Nephron (organoid): ENCODE data around the gene CXCL10.

ENCODE experiments used
- H3K27ac Mint-ChIP-seq, 3 experiments: 2 replicates each; pipeline ENCODE4 v1.8.0; 2020; ENCODE audit warnings: mixed read lengths in 3 of 3, mild to moderate bottlenecking in 2 of 3, moderate library complexity in 1 of 3
- H3K27me3 Mint-ChIP-seq: 2 replicates; pipeline ENCODE4 v1.8.0; 2021; ENCODE audit warnings: low read depth, mild to moderate bottlenecking, moderate library complexity, mixed read lengths
- H3K36me3 Mint-ChIP-seq: 2 replicates; pipeline ENCODE4 v1.8.0; 2020; ENCODE audit warnings: low read depth, mixed read lengths
- H3K4me1 Mint-ChIP-seq: 2 replicates; pipeline ENCODE4 v1.8.0; 2020; ENCODE audit warnings: mixed read lengths
- H3K4me3 Mint-ChIP-seq, 3 experiments: 2 replicates each; pipeline ENCODE4 v1.8.0; 2020; ENCODE audit warnings: mild to moderate bottlenecking in 3 of 3, mixed read lengths in 3 of 3, moderate library complexity in 2 of 3
- H3K9me3 Mint-ChIP-seq: 2 replicates; pipeline ENCODE4 v1.8.0; 2020; ENCODE audit warnings: mixed read lengths
- TF ChIP-seq, protein P1 (sequence below), 3 experiments: fragments of 200-600 bp; sonication (generic); IDR thresholded peaks; one replicate each; pipeline ENCODE4 v1.5.0; 2021; ENCODE audit warnings: antibody characterized with exemption in 3 of 3; ENCODE audit not compliant: unreplicated experiment in 3 of 3

The CXCL10 gene

DNA sequence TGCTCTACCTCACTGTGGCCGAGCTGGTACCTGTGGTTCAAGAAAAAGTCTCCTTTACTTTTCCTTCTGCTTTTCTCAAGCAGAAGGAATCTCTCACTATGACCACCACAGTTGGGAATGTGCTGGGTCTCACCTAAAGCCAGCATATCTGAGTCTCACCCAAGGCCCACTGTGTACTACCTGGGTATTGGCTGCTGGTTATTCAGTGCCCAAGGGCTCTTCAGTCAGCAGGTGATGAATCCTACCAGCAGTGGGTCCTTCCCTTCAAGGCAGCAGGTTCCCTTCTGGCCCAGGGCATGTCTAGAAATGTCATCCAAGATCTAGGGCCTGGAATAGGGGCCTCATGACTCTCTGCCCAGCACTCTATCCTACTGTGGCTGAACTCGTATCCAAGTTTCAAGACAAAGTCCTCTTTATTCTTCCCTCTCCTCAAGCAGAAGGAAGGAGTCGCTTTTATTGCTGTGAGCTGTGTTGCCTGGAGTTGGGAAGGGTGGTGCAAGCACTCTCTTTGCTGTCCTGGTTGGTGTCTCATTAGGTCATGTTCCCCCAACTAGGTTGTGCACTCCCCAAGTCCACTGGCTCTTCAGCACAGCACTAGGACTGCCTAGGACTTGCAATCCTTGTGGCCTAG, 6.1 kb downstream of the CXCL10 start:
- TF ChIP-seq, protein P1, sequence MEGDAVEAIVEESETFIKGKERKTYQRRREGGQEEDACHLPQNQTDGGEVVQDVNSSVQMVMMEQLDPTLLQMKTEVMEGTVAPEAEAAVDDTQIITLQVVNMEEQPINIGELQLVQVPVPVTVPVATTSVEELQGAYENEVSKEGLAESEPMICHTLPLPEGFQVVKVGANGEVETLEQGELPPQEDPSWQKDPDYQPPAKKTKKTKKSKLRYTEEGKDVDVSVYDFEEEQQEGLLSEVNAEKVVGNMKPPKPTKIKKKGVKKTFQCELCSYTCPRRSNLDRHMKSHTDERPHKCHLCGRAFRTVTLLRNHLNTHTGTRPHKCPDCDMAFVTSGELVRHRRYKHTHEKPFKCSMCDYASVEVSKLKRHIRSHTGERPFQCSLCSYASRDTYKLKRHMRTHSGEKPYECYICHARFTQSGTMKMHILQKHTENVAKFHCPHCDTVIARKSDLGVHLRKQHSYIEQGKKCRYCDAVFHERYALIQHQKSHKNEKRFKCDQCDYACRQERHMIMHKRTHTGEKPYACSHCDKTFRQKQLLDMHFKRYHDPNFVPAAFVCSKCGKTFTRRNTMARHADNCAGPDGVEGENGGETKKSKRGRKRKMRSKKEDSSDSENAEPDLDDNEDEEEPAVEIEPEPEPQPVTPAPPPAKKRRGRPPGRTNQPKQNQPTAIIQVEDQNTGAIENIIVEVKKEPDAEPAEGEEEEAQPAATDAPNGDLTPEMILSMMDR (IDR thresholded peaks at IDR 0.05; ENCODE audit: unreplicated experiment in 3 of 3): no peak
- Mint-ChIP-seq H3K36me3 (no peaks in the 10 kb centered on the region), H3K27ac (no peak overlapping the region), H3K4me3 (no peak overlapping the region), H3K4me1 (peaks cover 13% of the 10 kb centered on the region), H3K9me3 (no peaks in the 10 kb centered on the region), H3K27me3 (no peaks in the 10 kb centered on the region)

DNA sequence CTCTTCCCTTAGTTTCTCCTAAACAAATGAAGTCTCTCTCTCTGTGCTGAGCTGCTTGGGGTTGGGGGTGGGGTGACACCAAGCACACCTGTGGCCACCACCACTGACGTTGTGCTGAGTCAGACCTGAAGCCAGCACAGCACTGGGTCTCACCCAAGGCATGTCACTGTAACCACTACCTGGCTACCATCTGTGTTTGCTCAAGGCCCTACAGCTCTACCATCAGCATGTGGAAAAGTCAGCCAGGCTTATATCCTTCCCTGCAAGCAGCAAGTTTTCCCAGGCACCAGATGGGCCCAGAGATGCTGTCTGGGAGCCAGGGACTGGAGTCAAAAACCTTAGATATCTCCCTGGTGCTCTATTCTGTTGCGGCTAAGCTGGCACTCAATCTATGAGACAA, 6.9 kb downstream of the CXCL10 start:
- H3K9me3 Mint-ChIP-seq: no peaks in the 10 kb centered on the region
- H3K36me3 Mint-ChIP-seq: no peaks in the 10 kb centered on the region
- H3K4me1 Mint-ChIP-seq: peaks cover 20% of the 10 kb centered on the region
- H3K4me3 Mint-ChIP-seq: no peak overlapping the region
- TF ChIP-seq, protein P1 (IDR thresholded peaks at IDR 0.05; ENCODE audit: unreplicated experiment in 3 of 3): no peak
- no peaks in the 10 kb centered on the region for H3K27me3 Mint-ChIP-seq
- no peak overlapping the region for H3K27ac Mint-ChIP-seq

- Mint-ChIP-seq H3K27ac (peak overlapping the region in 2 of 3 experiments; percentile 30 to 99), H3K4me3 (no peak overlapping the region), H3K36me3 (no peaks in the 10 kb centered on the region), H3K27me3 (no peaks in the 10 kb centered on the region), H3K4me1 (peaks cover 22% of the 10 kb centered on the region), H3K9me3 (no peaks in the 10 kb centered on the region)
- TF ChIP-seq, protein P1 (IDR thresholded peaks at IDR 0.05; ENCODE audit: unreplicated experiment in 3 of 3): no peak
Measured at GRCh38 chr4:76013540-76013939, 9.8 kb downstream of the CXCL10 start.

DNA sequence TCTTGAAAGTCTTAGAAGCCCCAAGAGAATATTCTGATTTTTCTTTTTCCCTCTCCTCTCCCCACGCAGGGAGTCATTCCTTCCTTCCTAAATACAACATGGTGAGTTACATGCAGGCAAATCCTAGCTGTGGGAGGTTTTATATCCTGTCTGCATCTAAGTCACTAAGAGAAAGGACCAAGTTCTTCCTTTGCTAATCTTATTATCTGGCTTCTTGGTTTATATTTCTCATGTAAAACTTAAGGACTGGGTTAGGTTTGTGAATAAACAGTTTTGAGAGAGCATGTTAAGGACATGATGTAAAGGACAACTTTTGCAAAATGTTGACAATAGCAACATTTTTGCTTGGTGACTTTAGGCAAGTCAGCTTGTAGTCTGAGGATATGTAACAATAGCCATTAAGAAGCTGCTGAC, 10.9 kb downstream of the CXCL10 start:
- no peaks in the 10 kb centered on the region for H3K9me3 Mint-ChIP-seq
- peaks cover 22% of the 10 kb centered on the region for H3K4me1 Mint-ChIP-seq
- no peaks in the 10 kb centered on the region for H3K36me3 Mint-ChIP-seq
- no peaks in the 10 kb centered on the region for H3K27me3 Mint-ChIP-seq
- H3K27ac Mint-ChIP-seq: peak overlapping the region; percentile 96 to 99 (median 97)
- H3K4me3 Mint-ChIP-seq: no peak overlapping the region
- TF ChIP-seq, protein P1 (IDR thresholded peaks at IDR 0.05; ENCODE audit: unreplicated experiment in 3 of 3): no peak

GRCh38 chr4:76011700-76012387, 11.5 kb downstream of the CXCL10 start:
- H3K36me3 Mint-ChIP-seq: no peaks in the 10 kb centered on the region
- no peaks in the 10 kb centered on the region for H3K27me3 Mint-ChIP-seq
- H3K4me1 Mint-ChIP-seq: peaks cover 22% of the 10 kb centered on the region
- H3K4me3 Mint-ChIP-seq: no peak overlapping the region
- H3K27ac Mint-ChIP-seq: peak overlapping the region; percentile 96 to 99 (median 97)
- TF ChIP-seq, protein P1 (IDR thresholded peaks at IDR 0.05; ENCODE audit: unreplicated experiment in 3 of 3): no peak
- H3K9me3 Mint-ChIP-seq: no peaks in the 10 kb centered on the region
